ENCODE results near the gene MRPL44.

MRPL44 gene

GRCh38 chr2:224009605-224010315 lies 52.5 kb downstream of the MRPL44 start:
- no peak for DNase-seq (ENCODE audit: low read depth)

- no peak for DNase-seq (ENCODE audit: low read depth)
Measured at GRCh38 chr2:224011837-224012236, 54.6 kb downstream of the MRPL44 start.

DNA sequence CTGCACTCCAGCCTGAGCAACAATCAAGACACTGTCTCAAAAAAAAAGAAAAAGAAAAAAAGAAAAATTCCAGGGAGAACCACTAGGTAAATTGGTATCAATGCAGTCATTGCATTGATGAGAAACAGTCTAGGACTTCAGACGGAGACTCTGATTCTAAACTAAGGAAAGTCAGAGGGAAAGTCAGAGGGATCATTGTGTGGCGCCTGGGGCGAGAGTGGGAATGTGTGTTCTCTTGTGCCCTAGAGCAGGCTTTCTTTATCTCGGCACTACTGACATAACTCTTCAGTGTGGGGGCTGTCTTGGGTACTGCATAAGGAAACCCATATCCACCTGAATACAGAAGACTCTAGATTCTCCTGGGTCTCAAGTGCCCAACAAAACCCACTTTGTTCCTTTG lies 57.1 kb downstream of the MRPL44 start:
- no peak for DNase-seq (ENCODE audit: low read depth)

GRCh38 chr2:224016963-224017362 lies 59.7 kb downstream of the MRPL44 start:
- no peak for DNase-seq (ENCODE audit: low read depth)

Data from activated T-helper 1 cell treated with Interleukin-2 at 50 U/mL for 16 hours (primary cell).